HG03565 (cell line): ENCODE results near the gene ADAMTS3.

Experiments used
- ATAC-seq: cut with Tn5 transposase; IDR thresholded peaks from one replicate; pipeline ENCODE4 v1.9.1; 2021; ENCODE audit warnings: mild to moderate bottlenecking, moderate library complexity; ENCODE audit not compliant: unreplicated experiment

The ADAMTS3 gene

GRCh38 chr4:72568959-72569718 is at the start of gene ADAMTS3:
Gene ADAMTS3 (minus strand): TSS chr4:72569221. CDS start chr4:72568762, 459 bp downstream.
- ATAC-seq, result no peak

GRCh38 chr4:72613959-72614358 is 44.9 kb upstream of the ADAMTS3 start:
- ATAC-seq, result no peak

- ATAC-seq, result no peak
Measured at GRCh38 chr4:72606751-72607150, 37.7 kb upstream of the ADAMTS3 start.

GRCh38 chr4:72604324-72604723 is 35.3 kb upstream of the ADAMTS3 start:
- ATAC-seq, result no peak

GRCh38 chr4:72602396-72603376 is 33.7 kb upstream of the ADAMTS3 start:
- ATAC-seq, result no peak

GRCh38 chr4:72591547-72592454 is 22.8 kb upstream of the ADAMTS3 start:
- no peak for ATAC-seq

- no peak for ATAC-seq
Measured at GRCh38 chr4:72587334-72587733, 18.3 kb upstream of the ADAMTS3 start.

- no peak for ATAC-seq
Measured at GRCh38 chr4:72582853-72583252, 13.8 kb upstream of the ADAMTS3 start.

GRCh38 chr4:72577211-72577610 is 8.2 kb upstream of the ADAMTS3 start:
- no peak for ATAC-seq

- ATAC-seq, result no peak
Measured at GRCh38 chr4:72571337-72571736, 2.3 kb upstream of the ADAMTS3 start.

GRCh38 chr4:72569719-72570235 is 756 bp upstream of the ADAMTS3 start:
- no peak for ATAC-seq

GRCh38 chr4:72567821-72568675 is 973 bp downstream of the ADAMTS3 start:
- peak; percentile 48 for ATAC-seq

GRCh38 chr4:72567036-72567435 is 2.0 kb downstream of the ADAMTS3 start:
- ATAC-seq, result no peak

GRCh38 chr4:72566464-72566972 is 2.5 kb downstream of the ADAMTS3 start:
- ATAC-seq, result no peak

GRCh38 chr4:72564789-72565188 is 4.2 kb downstream of the ADAMTS3 start:
- ATAC-seq, result no peak

- ATAC-seq, result no peak
Measured at GRCh38 chr4:72564184-72564583, 4.8 kb downstream of the ADAMTS3 start.

GRCh38 chr4:72558655-72559054 is 10.4 kb downstream of the ADAMTS3 start:
- no peak for ATAC-seq

GRCh38 chr4:72557021-72557420 is 12.0 kb downstream of the ADAMTS3 start:
- ATAC-seq, result no peak

- ATAC-seq, result no peak
Measured at GRCh38 chr4:72555377-72555831, 13.6 kb downstream of the ADAMTS3 start.
